OCI-LY3 (cell line): ENCODE data around the gene CTXN3.

Experiments
- H2AFZ ChIP-seq: fragments of 200-600, 300-600 bp; shearing (Covaris generic); 2 replicates; pipeline ENCODE4 v1.6.0; 2014; ENCODE audit warnings: antibody characterized with exemption, low read depth, low read length
- H3K27ac ChIP-seq: fragments of 200-600, 300-600 bp; sonication (generic); 2 replicates; pipeline ENCODE4 v1.5.1; 2014; ENCODE audit warnings: mild to moderate bottlenecking, low read length, moderate library complexity, mixed read lengths
- H3K27me3 ChIP-seq: fragments of 200-600, 300-600 bp; sonication (generic); 2 replicates; pipeline ENCODE4 v1.6.1; 2014; ENCODE audit warnings: low read depth, low read length, mixed read lengths
- H3K36me3 ChIP-seq: fragments of 200-600, 300-600 bp; sonication (generic); replicated peaks from 2 replicates; pipeline ENCODE3; 2014; ENCODE audit warnings: low read depth, low read length, mixed read lengths
- H3K4me1 ChIP-seq: fragments of 300-600, 200-600 bp; sonication (generic); 2 replicates; pipeline ENCODE4 v1.6.1; 2014; ENCODE audit warnings: low read length, mixed read lengths
- H3K4me2 ChIP-seq: fragments of 200-600, 300-600 bp; sonication (generic); 2 replicates; pipeline ENCODE4 v1.6.1; 2014; ENCODE audit warnings: low read length, mixed read lengths
- H3K4me3 ChIP-seq: fragments of 300-600, 200-600 bp; sonication (generic); 2 replicates; pipeline ENCODE4 v1.5.1; 2014; ENCODE audit warnings: antibody characterized with exemption, mild to moderate bottlenecking, low read length, moderate library complexity
- H3K79me2 ChIP-seq: fragments of 300-600, 200-600 bp; shearing (Covaris generic); 2 replicates; pipeline ENCODE4 v1.6.1; 2014; ENCODE audit warnings: mild to moderate bottlenecking, low read length, mixed read lengths
- H3K9ac ChIP-seq: fragments of 300-600, 200-600 bp; shearing (Covaris generic); 2 replicates; pipeline ENCODE4 v1.6.0; 2014; ENCODE audit warnings: mild to moderate bottlenecking, low read length, moderate library complexity
- H3K9me3 ChIP-seq: fragments of 200-600, 300-600 bp; shearing (Covaris generic); 2 replicates; pipeline ENCODE4 v1.6.1; 2014; ENCODE audit warnings: low read length, mixed read lengths; ENCODE audit not compliant: insufficient read depth
- H4K20me1 ChIP-seq: fragments of 200-600, 300-600 bp; sonication (generic); 2 replicates; pipeline ENCODE4 v1.6.1; 2016; ENCODE audit warnings: low read length, mixed read lengths; ENCODE audit not compliant: insufficient read depth
- CTCF ChIP-seq: fragments of 200-600, 300-600 bp; sonication (generic); IDR thresholded peaks from 2 replicates; pipeline ENCODE4 v1.5.1; 2014; ENCODE audit warnings: antibody characterized with exemption, low read length, low read depth
- EZH2phosphoT487 ChIP-seq: fragments of 200-600 bp; shearing (Covaris generic); IDR thresholded peaks from 2 replicates; pipeline ENCODE4 v1.6.1; 2018; ENCODE audit warnings: antibody characterized with exemption, mixed run types, low read depth

Gene CTXN3

GRCh38 chr5:127608077-127608660 lies 40.7 kb upstream of the CTXN3 start:
- H3K4me2 ChIP-seq: no peak overlapping the region
- no peak overlapping the region for H2AFZ ChIP-seq
- no peaks in the 10 kb centered on the region for H3K79me2 ChIP-seq
- H3K36me3 ChIP-seq: no peaks in the 10 kb centered on the region
- H3K4me3 ChIP-seq: no peak overlapping the region
- H4K20me1 ChIP-seq: no peaks in the 10 kb centered on the region
- no peaks in the 10 kb centered on the region for H3K9me3 ChIP-seq
- H3K4me1 ChIP-seq: peaks cover 6% of the 10 kb centered on the region
- TF ChIP-seq EZH2phosphoT487: no peak
- TF ChIP-seq CTCF: no peak
- H3K9ac ChIP-seq: no peak overlapping the region
- no peaks in the 10 kb centered on the region for H3K27me3 ChIP-seq
- no peak overlapping the region for H3K27ac ChIP-seq

GRCh38 chr5:127609011-127609410 lies 39.9 kb upstream of the CTXN3 start:
- no peak for TF ChIP-seq CTCF
- no peak for TF ChIP-seq EZH2phosphoT487
- H3K79me2 ChIP-seq: no peaks in the 10 kb centered on the region
- no peak overlapping the region for H3K4me3 ChIP-seq
- no peak overlapping the region for H3K4me2 ChIP-seq
- H2AFZ ChIP-seq: no peak overlapping the region
- no peak overlapping the region for H3K27ac ChIP-seq
- H4K20me1 ChIP-seq: no peaks in the 10 kb centered on the region
- H3K4me1 ChIP-seq: peaks cover 6% of the 10 kb centered on the region
- H3K9ac ChIP-seq: no peak overlapping the region
- no peaks in the 10 kb centered on the region for H3K9me3 ChIP-seq
- no peaks in the 10 kb centered on the region for H3K36me3 ChIP-seq
- H3K27me3 ChIP-seq: no peaks in the 10 kb centered on the region

GRCh38 chr5:127609957-127610356 lies 38.9 kb upstream of the CTXN3 start:
- no peak overlapping the region for H3K27ac ChIP-seq
- H3K9ac ChIP-seq: no peak overlapping the region
- no peak for TF ChIP-seq EZH2phosphoT487
- H3K4me1 ChIP-seq: peaks cover 6% of the 10 kb centered on the region
- no peak overlapping the region for H2AFZ ChIP-seq
- H3K9me3 ChIP-seq: no peaks in the 10 kb centered on the region
- H3K27me3 ChIP-seq: no peaks in the 10 kb centered on the region
- no peak overlapping the region for H3K4me2 ChIP-seq
- H3K4me3 ChIP-seq: no peak overlapping the region
- no peaks in the 10 kb centered on the region for H3K79me2 ChIP-seq
- H4K20me1 ChIP-seq: no peaks in the 10 kb centered on the region
- H3K36me3 ChIP-seq: no peaks in the 10 kb centered on the region

GRCh38 chr5:127612441-127613141 lies 36.3 kb upstream of the CTXN3 start:
- H3K9me3 ChIP-seq: no peaks in the 10 kb centered on the region
- no peak for TF ChIP-seq CTCF
- TF ChIP-seq EZH2phosphoT487: no peak
- H3K79me2 ChIP-seq: no peaks in the 10 kb centered on the region
- no peaks in the 10 kb centered on the region for H3K36me3 ChIP-seq
- H3K27ac ChIP-seq: no peak overlapping the region
- no peak overlapping the region for H3K4me3 ChIP-seq
- H2AFZ ChIP-seq: no peak overlapping the region
- no peaks in the 10 kb centered on the region for H3K27me3 ChIP-seq
- peaks cover 6% of the 10 kb centered on the region for H3K4me1 ChIP-seq
- no peaks in the 10 kb centered on the region for H4K20me1 ChIP-seq
- H3K9ac ChIP-seq: no peak overlapping the region
- no peak overlapping the region for H3K4me2 ChIP-seq
